ENCODE measurements around the gene MANBA.

MANBA gene

GRCh38 chr4:102616636-102617035 lies 144.1 kb downstream of the MANBA start:
- DNase-seq, result no peak

GRCh38 chr4:102614801-102615200 lies 146.0 kb downstream of the MANBA start:
- DNase-seq, result no peak

GRCh38 chr4:102612824-102613366 lies 147.9 kb downstream of the MANBA start:
- DNase-seq, result no peak

GRCh38 chr4:102612210-102612609 lies 148.6 kb downstream of the MANBA start:
- DNase-seq, result no peak

- DNase-seq, result no peak
Observed at GRCh38 chr4:102610476-102610875, 150.3 kb downstream of the MANBA start.

- no peak for DNase-seq
Observed at GRCh38 chr4:102610007-102610406, 150.8 kb downstream of the MANBA start.

- DNase-seq, result no peak
Observed at GRCh38 chr4:102608190-102608589, 152.6 kb downstream of the MANBA start.

- no peak for DNase-seq
Observed at GRCh38 chr4:102606846-102607450, 153.8 kb downstream of the MANBA start.

GRCh38 chr4:102606261-102606660 lies 154.5 kb downstream of the MANBA start:
- no peak for DNase-seq

- DNase-seq, result no peak
Observed at GRCh38 chr4:102604222-102604940, 156.4 kb downstream of the MANBA start.

GRCh38 chr4:102601586-102602227 lies 159.1 kb downstream of the MANBA start:
- DNase-seq, result no peak

- DNase-seq, result no peak
Observed at GRCh38 chr4:102600689-102601088, 160.1 kb downstream of the MANBA start.

GRCh38 chr4:102599886-102600285 lies 160.9 kb downstream of the MANBA start:
- no peak for DNase-seq

- no peak for DNase-seq
Observed at GRCh38 chr4:102599455-102599854, 161.3 kb downstream of the MANBA start.

GRCh38 chr4:102598762-102599374 lies 161.9 kb downstream of the MANBA start:
- no peak for DNase-seq

- no peak for DNase-seq
Observed at GRCh38 chr4:102598086-102598761, 162.5 kb downstream of the MANBA start.

- no peak for DNase-seq
Observed at GRCh38 chr4:102596532-102596931, 164.2 kb downstream of the MANBA start.

GRCh38 chr4:102594000-102594399 lies 166.8 kb downstream of the MANBA start:
- DNase-seq, result no peak

- DNase-seq, result no peak
Observed at GRCh38 chr4:102593147-102593546, 167.6 kb downstream of the MANBA start.

GRCh38 chr4:102592256-102592655 lies 168.5 kb downstream of the MANBA start:
- no peak for DNase-seq

- no peak for DNase-seq
Observed at GRCh38 chr4:102589743-102590142, 171.0 kb downstream of the MANBA start.

GRCh38 chr4:102586644-102587021 lies 174.1 kb downstream of the MANBA start:
- DNase-seq, result no peak
